GM19238 (cell line): ENCODE results near the gene MACROD2.

Experiments
- DNase-seq: peaks from one replicate; pipeline ENCODE4 v3.0.0; 2011; ENCODE audit warnings: low spot score; ENCODE audit not compliant: insufficient read length

MACROD2 gene

DNA sequence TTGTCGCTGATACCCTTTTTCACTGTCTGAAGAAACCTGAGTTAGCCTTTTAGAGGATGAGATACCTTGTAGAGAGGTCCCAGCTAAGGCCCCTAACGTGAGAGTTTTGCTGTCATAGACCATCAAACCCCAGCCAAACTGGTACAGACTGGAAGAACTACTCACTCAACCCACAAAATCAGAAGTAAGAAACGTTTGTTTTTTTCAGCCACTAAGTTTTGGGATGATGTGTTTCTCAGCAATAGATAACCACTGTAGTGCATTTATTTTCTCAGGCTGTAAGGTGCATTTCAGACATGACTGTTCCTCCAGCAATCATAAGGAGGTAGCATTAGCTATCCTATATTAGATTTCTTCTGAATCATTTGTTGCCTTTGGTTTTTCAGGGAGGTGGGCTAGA lies 749.4 kb downstream of the MACROD2 start:
- no peak for DNase-seq

- DNase-seq, result no peak
Measured at GRCh38 chr20:14745830-14746229, 750.5 kb downstream of the MACROD2 start.

- no peak for DNase-seq
Measured at GRCh38 chr20:14751191-14751590, 755.9 kb downstream of the MACROD2 start.

GRCh38 chr20:14757728-14758127 lies 762.4 kb downstream of the MACROD2 start:
- no peak for DNase-seq

DNA sequence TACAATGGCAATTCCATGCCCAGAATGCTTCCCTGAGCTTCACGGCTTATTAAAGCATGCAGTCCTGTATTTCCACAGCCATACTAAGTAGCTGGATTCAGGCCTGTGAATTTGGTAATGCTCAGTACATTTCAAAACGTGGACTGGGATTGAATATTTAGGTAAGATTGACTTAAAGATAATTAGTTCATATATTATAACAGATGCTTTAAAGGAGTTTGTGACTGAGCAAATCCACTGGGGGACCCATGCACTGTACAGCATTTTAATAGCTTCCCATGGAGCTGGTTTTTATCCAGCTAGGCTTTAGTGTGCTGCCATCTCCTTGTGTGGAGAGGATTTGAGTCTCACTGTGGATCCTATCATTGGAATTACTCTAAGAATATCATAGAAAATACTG lies 763.0 kb downstream of the MACROD2 start:
- DNase-seq, result no peak

GRCh38 chr20:14759979-14760378 lies 764.7 kb downstream of the MACROD2 start:
- DNase-seq, result no peak

DNA sequence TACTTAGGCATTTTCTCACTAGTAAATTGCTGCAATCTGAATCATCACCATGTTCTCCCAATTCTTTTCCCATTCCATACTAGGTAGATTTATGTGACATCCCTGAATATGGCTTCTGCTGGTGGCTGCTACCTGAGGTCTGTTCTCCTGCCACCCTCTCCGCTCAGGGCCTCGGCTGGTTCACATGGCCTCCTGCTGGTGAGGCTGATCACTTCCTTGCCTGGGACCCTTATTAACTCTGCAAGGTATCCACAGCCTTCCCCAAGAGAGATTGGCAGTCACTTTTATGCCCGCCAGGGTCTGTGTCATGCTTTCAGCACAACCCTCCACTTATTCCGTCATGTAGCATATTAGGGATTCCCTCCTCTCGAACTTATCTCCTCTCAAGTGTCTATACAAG lies 766.6 kb downstream of the MACROD2 start:
- no peak for DNase-seq

GRCh38 chr20:14764511-14765369 lies 769.4 kb downstream of the MACROD2 start:
- DNase-seq, result no peak

DNA sequence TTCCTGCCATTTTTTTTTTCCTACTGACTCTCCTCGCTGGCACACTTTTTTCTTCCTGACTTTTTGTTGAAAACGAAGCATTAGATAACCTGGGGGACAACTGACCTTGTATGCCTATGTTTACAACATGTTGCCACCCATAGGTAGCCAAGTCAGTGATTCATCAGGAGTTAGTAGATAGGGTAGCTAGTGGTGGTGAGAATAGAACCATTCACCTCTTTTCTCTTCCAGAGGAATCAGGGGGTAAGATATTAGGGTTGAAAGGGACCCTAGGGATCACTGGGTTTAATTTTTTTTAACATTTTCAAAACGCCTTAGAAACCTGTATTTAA lies 770.0 kb downstream of the MACROD2 start:
- no peak for DNase-seq

DNA sequence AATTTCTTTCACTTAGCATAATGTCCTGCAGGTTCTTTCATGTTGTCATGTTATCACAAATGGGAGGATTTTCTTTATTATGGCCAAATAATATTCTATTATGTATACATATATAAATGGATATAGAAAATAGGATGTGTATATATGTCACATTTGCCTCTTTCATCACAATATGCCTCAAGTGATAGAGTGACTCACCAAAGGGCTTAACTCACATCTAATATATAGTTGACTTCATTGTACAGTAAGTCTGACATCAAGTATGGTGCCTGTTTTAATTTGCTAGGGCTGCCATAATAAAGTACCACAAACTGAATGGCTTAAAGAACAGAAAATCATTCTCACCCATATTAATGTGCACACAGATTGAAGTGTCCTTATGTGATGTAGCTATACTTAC lies 778.2 kb downstream of the MACROD2 start:
- DNase-seq, result no peak

DNA sequence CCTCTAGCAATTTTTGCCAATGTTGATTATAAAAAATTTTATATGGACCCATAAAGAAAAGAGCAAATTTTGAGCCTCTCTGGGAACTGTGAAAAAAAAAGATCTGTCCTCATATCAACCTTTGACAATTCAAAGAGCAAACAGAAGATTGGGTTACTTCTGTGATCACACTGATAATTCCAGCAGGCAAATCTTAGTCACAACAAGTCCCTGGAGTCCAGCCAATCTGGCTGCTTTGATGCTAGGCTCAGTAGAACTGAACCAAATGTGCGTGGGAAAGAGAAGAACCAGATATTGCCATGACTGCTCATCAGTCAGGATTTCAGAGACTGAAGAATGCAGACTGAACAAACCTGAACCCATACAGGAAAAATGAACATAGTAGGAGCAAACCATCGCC lies 780.5 kb downstream of the MACROD2 start:
- DNase-seq, result no peak

- no peak for DNase-seq
Measured at GRCh38 chr20:14777591-14777990, 782.3 kb downstream of the MACROD2 start.

DNA sequence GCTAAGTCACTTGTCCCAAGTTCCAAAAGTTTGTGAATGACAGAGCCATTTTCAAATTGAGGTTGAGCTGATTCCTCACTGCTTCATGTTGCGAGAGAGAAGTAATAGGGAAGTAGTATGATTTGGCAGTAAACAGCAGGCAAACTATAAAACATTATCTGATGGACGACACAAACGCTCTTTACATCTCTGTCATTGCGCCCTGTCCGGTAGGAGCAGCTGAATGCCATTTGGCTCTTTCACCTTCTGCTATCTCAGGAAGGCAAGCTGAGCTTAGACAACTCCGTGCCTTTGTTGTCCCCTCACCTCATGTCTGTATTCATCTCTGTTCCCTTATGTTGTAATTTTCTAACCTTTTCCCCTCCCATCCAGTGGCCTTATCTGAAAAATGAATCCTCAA lies 782.8 kb downstream of the MACROD2 start:
- DNase-seq, result no peak

GRCh38 chr20:14778875-14779274 lies 783.6 kb downstream of the MACROD2 start:
- DNase-seq, result no peak

DNA sequence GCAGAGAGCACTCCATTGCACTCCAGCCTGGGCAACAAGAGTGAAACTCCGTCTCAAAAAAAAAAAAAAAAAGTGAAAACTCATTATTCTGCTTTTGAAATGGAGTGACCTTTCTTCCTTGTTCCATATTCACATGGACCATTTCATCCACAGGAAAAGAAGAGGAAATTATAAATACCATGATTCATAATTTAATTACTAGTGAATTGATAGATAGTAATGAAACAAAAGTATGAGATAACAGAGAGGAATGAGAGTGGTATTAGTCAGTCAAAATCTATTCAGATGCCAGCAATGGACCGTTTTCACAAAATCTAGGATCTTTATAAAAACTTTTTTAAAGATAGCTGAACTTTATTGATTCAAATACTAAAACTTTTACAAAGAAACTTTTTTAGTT lies 785.2 kb downstream of the MACROD2 start:
- no peak for DNase-seq

GRCh38 chr20:14782731-14783130 lies 787.4 kb downstream of the MACROD2 start:
- no peak for DNase-seq

GRCh38 chr20:14783766-14784165 lies 788.5 kb downstream of the MACROD2 start:
- DNase-seq, result no peak

DNA sequence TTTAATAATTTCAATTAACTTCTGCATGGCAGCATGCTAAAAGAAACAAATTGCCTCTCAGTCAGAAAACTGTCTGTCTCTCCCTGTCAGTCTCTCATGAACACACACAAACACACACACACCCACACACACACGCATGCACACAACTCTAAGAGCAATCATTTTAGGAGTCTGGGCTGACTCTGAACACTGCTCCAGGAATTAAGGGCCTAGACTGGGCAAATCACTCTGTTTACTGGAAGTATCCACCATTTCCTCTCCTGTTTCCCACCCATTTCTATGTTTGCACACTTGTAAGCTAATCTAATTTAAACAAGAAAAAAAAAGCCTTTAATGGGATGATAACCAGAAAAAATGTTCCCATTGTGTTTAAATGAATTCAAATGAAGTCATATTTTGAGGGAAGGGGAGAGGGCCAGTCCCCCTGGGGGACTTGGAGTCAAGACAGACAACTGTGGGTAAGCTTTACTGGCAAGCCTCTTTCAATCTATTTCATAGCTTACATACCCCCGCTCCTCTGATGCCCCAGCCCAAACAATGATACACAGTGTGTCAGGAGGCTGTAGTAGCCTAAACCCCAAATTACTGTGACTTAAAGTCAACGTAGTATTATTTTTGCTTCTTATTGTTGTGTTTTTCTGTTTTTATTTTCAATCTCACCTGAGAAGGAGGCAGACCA lies 789.9 kb downstream of the MACROD2 start:
- no peak for DNase-seq

DNA sequence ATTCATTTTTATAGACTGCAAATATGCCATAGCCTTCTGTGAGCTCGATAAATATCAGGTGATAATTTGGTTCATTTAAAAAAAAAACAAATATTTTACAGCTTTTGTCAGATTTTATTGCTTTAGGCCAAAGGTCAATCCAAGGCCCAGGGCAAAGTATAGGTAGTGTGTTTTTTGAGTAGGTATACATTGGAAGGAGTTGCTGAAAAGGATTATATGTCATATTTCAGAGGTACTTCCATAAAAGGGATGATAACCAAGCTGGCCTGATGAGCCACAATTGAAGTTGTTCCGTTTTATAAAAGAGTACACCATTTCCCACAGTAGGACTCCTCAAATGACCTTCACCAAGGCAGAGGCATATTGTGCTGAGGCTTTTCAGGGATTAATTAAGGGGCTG lies 794.9 kb downstream of the MACROD2 start:
- no peak for DNase-seq

DNA sequence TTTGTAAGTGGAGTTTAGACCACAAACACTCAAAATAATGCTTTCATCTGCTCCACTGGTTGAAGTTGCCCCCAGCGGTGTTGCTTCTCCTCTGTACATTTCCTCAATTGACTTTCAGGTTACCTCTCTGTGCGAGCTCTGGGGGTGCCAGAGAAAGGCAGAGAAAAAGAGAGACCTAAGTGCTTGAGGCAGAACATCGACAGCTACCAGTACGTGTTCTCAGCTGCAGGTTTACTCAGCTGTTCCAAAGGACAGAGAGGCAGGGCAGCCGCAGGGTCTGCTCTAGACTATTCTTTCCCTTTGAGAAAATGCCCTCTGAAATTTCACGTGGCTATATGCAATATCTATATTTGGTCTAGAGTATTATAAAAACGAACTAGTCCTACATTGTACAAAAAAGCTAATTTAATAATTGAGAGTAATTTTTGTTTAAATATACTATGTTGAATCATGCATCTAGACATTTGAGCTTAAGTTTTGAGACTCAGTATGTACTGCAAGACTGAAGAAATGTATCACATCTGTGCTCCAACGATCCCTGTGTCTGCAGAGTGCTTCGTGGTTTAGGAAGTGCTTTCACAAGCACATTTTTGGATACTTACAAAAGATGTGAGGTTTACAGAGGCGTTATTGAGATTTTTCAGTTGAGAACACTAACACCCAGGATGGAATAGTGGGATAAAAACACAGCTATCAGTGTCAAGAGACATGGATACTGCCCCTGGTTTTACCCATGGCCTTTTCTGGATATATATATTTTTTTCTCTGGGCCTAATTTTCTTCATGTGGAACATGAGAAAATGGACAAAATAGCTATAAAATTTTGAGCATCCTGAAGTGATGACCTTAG lies 795.7 kb downstream of the MACROD2 start:
- DNase-seq, result no peak

- no peak for DNase-seq
Measured at GRCh38 chr20:14792915-14793314, 797.6 kb downstream of the MACROD2 start.

GRCh38 chr20:14799545-14800216 lies 804.4 kb downstream of the MACROD2 start:
- DNase-seq, result no peak
